HG02571 (cell line): ENCODE data around the gene PWWP2B.

ENCODE experiments used
- ATAC-seq: cut with Tn5 transposase; IDR thresholded peaks from one replicate; pipeline ENCODE4 v1.9.1; 2021; ENCODE audit warnings: mild to moderate bottlenecking, moderate library complexity; ENCODE audit not compliant: unreplicated experiment

Gene PWWP2B

GRCh38 chr10:132363376-132363775 lies 33.6 kb upstream of the PWWP2B start:
- ATAC-seq, result no peak

GRCh38 chr10:132363921-132364593 lies 32.9 kb upstream of the PWWP2B start:
- ATAC-seq, result no peak

DNA sequence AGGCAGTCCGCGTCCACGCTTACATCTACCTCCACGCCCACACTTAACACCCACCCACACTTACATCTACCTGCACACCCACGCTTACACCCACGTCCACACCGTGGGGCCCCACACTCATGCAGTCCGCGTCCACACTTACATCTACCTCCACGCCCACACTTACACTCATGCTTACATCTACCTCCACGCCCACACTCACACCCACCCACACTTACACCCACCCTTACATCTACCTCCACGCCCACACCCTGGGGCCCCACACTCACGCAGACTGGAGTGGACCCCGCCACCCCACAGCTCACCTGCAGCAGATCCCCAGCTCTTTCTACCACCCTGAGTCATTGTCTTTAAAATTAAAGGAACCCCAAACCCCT lies 32.4 kb upstream of the PWWP2B start:
- no peak for ATAC-seq

- ATAC-seq, result no peak
Measured at GRCh38 chr10:132365102-132365501, 31.9 kb upstream of the PWWP2B start.

- ATAC-seq, result no peak
Measured at GRCh38 chr10:132366006-132366405, 31.0 kb upstream of the PWWP2B start.

- ATAC-seq, result no peak
Measured at GRCh38 chr10:132366499-132366898, 30.5 kb upstream of the PWWP2B start.

- no peak for ATAC-seq
Measured at GRCh38 chr10:132368391-132368790, 28.6 kb upstream of the PWWP2B start.

GRCh38 chr10:132368881-132369635 lies 27.9 kb upstream of the PWWP2B start:
- ATAC-seq, result no peak

DNA sequence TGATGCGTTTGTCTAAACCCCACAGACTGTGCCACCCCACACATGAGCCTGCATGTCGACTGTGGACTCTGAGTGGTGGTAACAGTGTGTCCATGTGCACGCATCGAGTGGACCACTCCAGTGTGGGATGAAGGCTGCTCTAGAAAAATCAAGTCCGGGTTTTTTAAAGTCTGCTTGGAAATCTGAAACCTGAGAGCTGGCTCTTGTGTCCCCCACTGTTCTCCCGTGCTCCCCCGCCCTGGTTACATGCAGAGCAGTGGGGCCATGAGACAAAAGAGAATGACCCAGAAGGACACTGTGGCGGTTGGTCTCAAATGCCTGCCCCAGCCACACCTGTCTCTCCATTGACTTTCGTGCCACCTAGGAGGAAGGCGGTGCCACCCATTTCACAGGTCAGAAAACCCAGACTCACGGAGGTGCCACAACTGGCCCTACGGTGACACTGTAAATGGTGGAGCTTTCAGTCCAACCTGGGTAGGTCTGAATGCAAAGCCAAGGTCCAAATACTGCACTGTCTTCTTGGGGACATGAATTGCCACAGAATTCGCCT lies 27.3 kb upstream of the PWWP2B start:
- no peak for ATAC-seq

DNA sequence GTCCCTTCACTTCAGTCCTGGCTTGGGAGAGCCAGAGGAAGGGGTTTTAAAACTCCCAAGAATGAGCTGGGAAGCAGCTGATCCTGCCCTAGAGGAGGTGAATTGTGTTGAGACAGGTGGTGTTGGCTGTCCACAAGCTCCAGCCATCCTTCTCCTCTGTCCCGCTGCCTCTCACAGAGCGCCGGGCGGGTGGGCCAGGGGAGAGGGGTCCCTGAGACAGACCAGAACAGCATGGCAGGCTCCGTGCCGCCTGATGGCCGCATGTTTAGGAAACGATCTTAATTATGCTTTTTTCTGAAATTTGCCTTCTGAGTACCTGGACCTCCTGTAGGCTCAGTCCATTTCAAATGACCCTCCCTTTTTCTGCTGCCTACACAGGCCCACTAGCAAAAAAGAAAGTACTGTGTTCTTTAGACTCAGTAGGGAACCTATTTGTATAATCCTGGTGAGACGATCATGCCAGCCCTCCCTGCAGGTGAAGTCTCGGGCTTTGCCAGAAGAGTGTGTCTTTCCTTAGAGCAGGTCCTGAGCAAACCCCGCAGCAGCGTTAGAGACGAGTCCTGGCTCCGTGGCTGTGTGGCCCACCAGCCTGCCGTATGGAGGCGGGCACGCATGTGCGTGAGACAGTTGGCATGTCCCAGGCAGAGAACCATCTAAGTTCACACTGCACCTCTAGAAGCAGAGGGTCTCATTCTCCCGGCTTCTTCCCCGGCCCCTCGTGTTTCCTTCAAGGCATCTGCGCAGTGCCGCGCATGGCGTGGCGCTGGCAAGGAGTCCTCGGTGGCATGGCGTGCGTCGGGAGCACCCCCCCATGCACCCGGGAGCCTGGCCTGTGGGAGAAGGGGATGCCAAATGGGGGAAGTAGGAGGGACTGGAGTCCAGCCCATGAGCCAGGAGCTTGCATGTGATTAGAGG lies 26.3 kb upstream of the PWWP2B start:
- ATAC-seq, result no peak

DNA sequence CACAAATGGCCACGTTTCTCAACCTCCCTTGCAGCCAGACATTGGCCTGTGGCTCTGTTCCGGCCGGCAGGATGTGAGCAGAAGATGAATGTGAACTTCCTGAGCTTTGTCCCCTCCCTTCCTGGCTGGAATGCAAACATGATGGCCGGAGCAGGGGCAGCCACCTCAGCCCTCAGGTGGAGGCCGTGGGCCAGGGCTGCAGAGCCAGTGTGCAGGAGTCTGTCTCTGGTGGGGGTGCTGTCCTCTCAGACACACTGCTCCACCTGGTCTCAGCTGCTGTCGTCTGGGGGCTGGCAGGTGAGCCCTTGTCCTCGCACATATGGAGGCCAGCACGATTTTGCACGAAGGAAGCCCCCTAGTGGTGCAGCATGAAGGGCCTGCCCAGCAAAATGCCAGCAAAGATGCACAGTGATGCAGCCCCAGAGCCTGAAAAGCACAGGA lies 25.3 kb upstream of the PWWP2B start:
- ATAC-seq, result no peak

GRCh38 chr10:132372516-132373095 lies 24.4 kb upstream of the PWWP2B start:
- no peak for ATAC-seq

- ATAC-seq, result no peak
Measured at GRCh38 chr10:132373241-132373955, 23.6 kb upstream of the PWWP2B start.

- no peak for ATAC-seq
Measured at GRCh38 chr10:132374176-132374575, 22.8 kb upstream of the PWWP2B start.

DNA sequence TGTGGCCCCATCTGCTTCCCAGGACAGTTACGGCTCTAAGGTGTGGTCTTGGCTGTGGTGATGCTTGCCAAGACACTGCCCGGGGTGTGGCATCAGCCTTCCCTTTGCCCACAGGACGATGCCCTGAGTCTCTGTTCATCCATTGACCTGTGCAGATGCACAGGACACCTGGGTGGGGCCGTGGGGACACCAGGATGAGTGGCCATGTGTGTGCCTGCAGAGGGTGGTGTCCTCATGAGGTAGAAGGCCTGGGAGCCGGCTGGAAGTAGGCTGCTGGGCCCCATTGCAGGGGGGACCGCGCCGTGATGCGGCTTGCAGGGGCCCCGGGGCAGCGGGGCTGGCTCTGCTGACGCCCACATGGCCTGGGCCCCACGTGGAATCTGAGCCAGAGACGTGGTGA lies 22.4 kb upstream of the PWWP2B start:
- no peak for ATAC-seq

DNA sequence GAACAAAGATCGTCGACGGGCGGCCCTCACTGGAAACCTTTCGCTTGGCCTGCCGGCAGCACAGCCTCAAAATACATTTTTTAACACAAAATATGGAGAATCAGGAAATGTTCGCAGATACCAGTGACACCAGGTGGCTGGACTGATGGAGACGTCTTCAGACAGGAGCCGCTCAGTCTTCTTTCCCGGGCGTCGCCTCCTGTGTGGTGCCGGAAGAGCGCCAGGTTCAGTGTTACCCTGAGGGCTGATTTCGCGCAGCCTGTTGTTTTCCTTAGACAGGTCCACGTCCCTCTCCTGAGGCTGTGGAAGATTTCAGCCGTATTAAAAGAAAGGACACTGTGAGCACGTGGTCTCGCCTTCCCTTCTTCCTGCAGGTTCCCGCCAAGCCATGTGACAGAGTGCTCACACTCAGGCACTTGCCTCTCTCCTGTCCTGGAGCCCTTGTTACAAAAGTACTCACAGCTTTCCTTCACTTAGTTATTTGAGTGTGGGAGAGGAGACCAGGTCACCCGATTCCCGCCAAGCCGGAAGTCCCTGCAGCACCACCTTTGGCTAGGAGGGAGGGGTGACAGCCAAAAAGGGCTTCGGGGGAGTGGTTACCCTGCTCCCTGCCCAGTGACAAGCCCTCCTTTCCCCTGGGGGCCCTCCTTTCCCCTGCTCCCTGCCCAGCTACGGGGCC lies 21.7 kb upstream of the PWWP2B start:
- ATAC-seq, result no peak

GRCh38 chr10:132375795-132376297 lies 21.2 kb upstream of the PWWP2B start:
- no peak for ATAC-seq

GRCh38 chr10:132376394-132376851 lies 20.6 kb upstream of the PWWP2B start:
- ATAC-seq, result no peak

DNA sequence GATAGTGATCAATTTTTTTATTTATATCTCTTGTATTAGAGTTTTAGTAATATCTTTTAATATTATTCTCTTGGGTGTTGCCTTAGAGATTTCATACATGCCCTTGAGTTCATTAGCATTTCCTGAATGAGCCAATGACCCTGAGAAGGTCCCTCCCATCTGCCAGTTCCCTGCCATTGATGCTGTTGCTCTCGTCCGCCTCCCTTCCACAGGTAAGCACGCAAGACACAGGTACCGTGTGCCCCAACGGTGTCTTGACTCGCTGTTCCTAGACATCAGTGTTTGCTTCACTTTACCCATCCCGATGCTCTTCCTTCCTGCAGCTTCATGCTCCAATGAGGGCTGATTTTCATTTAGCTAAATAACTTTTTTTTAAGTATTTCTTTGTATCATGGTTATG lies 19.7 kb upstream of the PWWP2B start:
- no peak for ATAC-seq
